Tibial artery (tissue), 4 donors: ENCODE measurements around the gene JUNB.
"Not testable (repeated sequence)": the region's sequence is repeated elsewhere in the genome, so short reads cannot be mapped to it uniquely, and the experiment has no call there.

ENCODE experiments used
- DNase-seq, 2 donors: peaks; one replicate each; pipeline ENCODE4 v3.0.0-alpha.2; 2019
- H3K27ac ChIP-seq, 2 donors: fragments of 200-600 bp; sonication (generic) in 1 of 2; 1 replicate in 1 of 2; 2 replicates in 1 of 2; pipeline ENCODE4 v1.5.1; 2018 to 2019; ENCODE audit warnings: mild to moderate bottlenecking in 1 of 2
- H3K27me3 ChIP-seq, 2 donors: fragments of 200-600 bp; sonication (generic) in 1 of 2; one replicate each; pipeline versions ENCODE4 v1.5.1 to v1.6.0; 2016 to 2019
- H3K36me3 ChIP-seq, 3 donors: fragments of 200-600 bp; sonication (generic) in 2 of 3; one replicate each; pipeline ENCODE4 v1.5.1; 2016 to 2019; ENCODE audit warnings: mild to moderate bottlenecking in 2 of 3
- H3K4me1 ChIP-seq, 4 donors: fragments of 200-600 bp; sonication (generic) in 2 of 4; 1 replicate in 3 of 4; 2 replicates in 1 of 4; pipeline ENCODE4 v1.5.1; 2016 to 2019
- H3K4me3 ChIP-seq, 2 donors: fragments of 200-600 bp; sonication (generic) in 1 of 2; 1 replicate in 1 of 2; 2 replicates in 1 of 2; pipeline ENCODE4 v1.5.1; 2018 to 2019; ENCODE audit warnings: mild to moderate bottlenecking in 2 of 2
- H3K9me3 ChIP-seq, 3 donors: fragments of 200-600 bp; sonication (generic) in 1 of 3; one replicate each; pipeline ENCODE4 v1.5.1; 2016 to 2019
- intact Hi-C: fragments of 100-400 bp; cut with DNase I; formaldehyde crosslinking; loops from one replicate; pipeline ENCODE4 v1.15.0; 2023; ENCODE audit warnings: low total_unique reads
- TF ChIP-seq, protein P1 (sequence below), 2 experiments: fragments of 200-600 bp in 1 of 2; fragments of 450-650 bp in 1 of 2; IDR thresholded peaks; one replicate each; pipeline ENCODE4 v1.5.1; 2017 to 2019; ENCODE audit warnings: antibody characterized with exemption in 2 of 2, mild to moderate bottlenecking in 1 of 2, moderate library complexity in 1 of 2

JUNB gene

DNA sequence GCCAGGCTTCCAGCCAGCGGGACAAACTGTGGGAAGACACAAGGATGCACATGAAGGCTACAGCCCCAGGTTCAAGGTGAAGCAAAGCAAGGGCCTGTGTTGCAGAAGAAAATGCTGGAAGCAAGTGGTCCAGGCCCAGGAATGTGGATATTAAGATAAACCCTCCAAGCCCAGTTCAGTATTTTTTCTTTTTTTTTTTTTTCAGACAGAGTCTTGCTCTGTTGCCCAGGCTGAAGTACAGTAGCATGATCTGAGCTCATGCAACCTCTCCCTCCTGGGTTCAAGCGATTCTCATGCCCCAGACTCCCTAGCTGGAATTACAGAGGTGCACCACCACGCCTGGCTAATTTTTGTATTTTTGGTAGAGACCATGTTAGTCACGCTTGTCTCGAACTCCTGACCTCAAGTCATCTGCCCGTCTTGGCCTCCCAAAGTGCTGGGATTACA, 5.9 kb downstream of the JUNB start:
- Histone ChIP-seq H3K27me3 (no peaks in the 10 kb centered on the region), H3K9me3 (no peaks in the 10 kb centered on the region), H3K27ac (no peak overlapping the region), H3K4me3 (no peak overlapping the region), H3K4me1 (peaks cover 0 to 36% (median 28%) of the 10 kb centered on the region in 4 donors), H3K36me3 (peaks cover 12 to 27% (median 25%) of the 10 kb centered on the region in 3 donors)
- DNase-seq: no peak
- intact Hi-C loops: loop anchor here (2.0 to 10.0 kb wide), 2 partner anchors 30 to 1048 kb away; no protein-coding TSS in a partner anchor
- TF ChIP-seq, protein P1, sequence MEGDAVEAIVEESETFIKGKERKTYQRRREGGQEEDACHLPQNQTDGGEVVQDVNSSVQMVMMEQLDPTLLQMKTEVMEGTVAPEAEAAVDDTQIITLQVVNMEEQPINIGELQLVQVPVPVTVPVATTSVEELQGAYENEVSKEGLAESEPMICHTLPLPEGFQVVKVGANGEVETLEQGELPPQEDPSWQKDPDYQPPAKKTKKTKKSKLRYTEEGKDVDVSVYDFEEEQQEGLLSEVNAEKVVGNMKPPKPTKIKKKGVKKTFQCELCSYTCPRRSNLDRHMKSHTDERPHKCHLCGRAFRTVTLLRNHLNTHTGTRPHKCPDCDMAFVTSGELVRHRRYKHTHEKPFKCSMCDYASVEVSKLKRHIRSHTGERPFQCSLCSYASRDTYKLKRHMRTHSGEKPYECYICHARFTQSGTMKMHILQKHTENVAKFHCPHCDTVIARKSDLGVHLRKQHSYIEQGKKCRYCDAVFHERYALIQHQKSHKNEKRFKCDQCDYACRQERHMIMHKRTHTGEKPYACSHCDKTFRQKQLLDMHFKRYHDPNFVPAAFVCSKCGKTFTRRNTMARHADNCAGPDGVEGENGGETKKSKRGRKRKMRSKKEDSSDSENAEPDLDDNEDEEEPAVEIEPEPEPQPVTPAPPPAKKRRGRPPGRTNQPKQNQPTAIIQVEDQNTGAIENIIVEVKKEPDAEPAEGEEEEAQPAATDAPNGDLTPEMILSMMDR (IDR thresholded peaks at IDR 0.05): no peak

DNA sequence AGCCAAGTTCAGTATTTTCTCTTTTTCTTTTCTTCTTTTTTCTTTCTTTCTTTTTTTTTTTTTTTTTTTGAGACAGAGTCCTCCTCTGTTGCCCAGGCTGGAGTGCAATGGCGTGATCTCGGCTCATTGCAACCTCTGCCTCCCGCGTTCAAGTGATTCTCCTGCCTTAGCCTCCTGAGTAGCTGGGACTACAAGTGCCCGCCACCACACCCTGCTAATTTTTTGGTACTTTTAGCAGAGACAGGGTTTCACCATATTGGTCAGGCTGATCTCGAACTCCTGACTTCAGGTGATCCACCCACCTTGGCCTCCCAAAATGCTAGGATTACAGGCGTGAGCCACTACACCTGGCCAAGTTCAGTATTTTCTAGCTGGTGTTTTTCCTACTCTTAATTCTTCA, 6.3 kb downstream of the JUNB start:
- H3K4me3 ChIP-seq, H3K27me3 ChIP-seq, H3K9me3 ChIP-seq, DNase-seq, H3K27ac ChIP-seq: not testable (repeated sequence)
- intact Hi-C loops: loop anchor here (2.0 to 10.0 kb wide), 2 partner anchors 31 to 1047 kb away; no protein-coding TSS in a partner anchor
- H3K4me1 ChIP-seq: peaks cover 0 to 40% (median 32%) of the 10 kb centered on the region in 4 donors
- peaks cover 12 to 22% (median 21%) of the 10 kb centered on the region in 3 donors for H3K36me3 ChIP-seq

- peaks cover 12 to 18% (median 18%) of the 10 kb centered on the region in 3 donors for H3K36me3 ChIP-seq
- no peak for DNase-seq
- H3K27me3 ChIP-seq: no peaks in the 10 kb centered on the region
- peak overlapping the region in 1 of 2 donors; percentile 82 for H3K27ac ChIP-seq
- intact Hi-C loops: loop anchor here (10.0 kb wide), 1 partner anchor 1045 kb away; no protein-coding TSS in a partner anchor
- no peak overlapping the region for H3K4me3 ChIP-seq
- TF ChIP-seq, protein P1 (IDR thresholded peaks at IDR 0.05): no peak
- peaks cover 0 to 31% (median 24%) of the 10 kb centered on the region in 4 donors for H3K4me1 ChIP-seq
- no peaks in the 10 kb centered on the region for H3K9me3 ChIP-seq
Observed at GRCh38 chr19:12799742-12800465, 8.6 kb downstream of the JUNB start.

- H3K4me1 ChIP-seq: peaks cover 0 to 31% (median 23%) of the 10 kb centered on the region in 4 donors
- H3K4me3 ChIP-seq: peak overlapping the region; percentile 65 to 66
- TF ChIP-seq, protein P1 (IDR thresholded peaks at IDR 0.05): no peak
- H3K36me3 ChIP-seq: peaks cover 12 to 18% (median 18%) of the 10 kb centered on the region in 3 donors
- intact Hi-C loops: no loop called here
- no peaks in the 10 kb centered on the region for H3K9me3 ChIP-seq
- H3K27me3 ChIP-seq: no peaks in the 10 kb centered on the region
- peak overlapping the region in 1 of 2 donors; percentile 82 for H3K27ac ChIP-seq
- DNase-seq: no peak
Observed at GRCh38 chr19:12800466-12800770, 9.1 kb downstream of the JUNB start.

GRCh38 chr19:12800923-12801465, 9.7 kb downstream of the JUNB start:
- Histone ChIP-seq H3K36me3 (peaks cover 12 to 18% (median 18%) of the 10 kb centered on the region in 3 donors), H3K9me3 (no peaks in the 10 kb centered on the region), H3K4me1 (peaks cover 0 to 27% (median 19%) of the 10 kb centered on the region in 4 donors), H3K27ac (peak overlapping the region; percentile 62 to 82), H3K27me3 (no peaks in the 10 kb centered on the region), H3K4me3 (peak overlapping the region; percentile 65 to 66)
- TF ChIP-seq, protein P1 (IDR thresholded peaks at IDR 0.05): no peak
- DNase-seq: peak in 1 of 2 donors; percentile 71
- intact Hi-C loops: no loop called here
